ENCODE measurements around the gene TMEM184B.
"Not testable (repeated sequence)": the region's sequence is repeated elsewhere in the genome, so short reads cannot be mapped to it uniquely, and the experiment has no call there.

- not testable (repeated sequence) for TF ChIP-seq POLR2AphosphoS5 (IDR thresholded peaks at IDR 0.05); CTCF (IDR thresholded peaks at IDR 0.05 in 8 of 11, conservative IDR thresholded peaks at IDR 0.05 in 3 of 11)
Observed at GRCh38 chr22:38233856-38234255, 39.0 kb downstream of the TMEM184B start.

Measured in spleen (tissue), 7 donors.